Measurements from ENCODE around the gene APLF. TPM values are rescaled to one million over a fixed set of nuclear protein-coding genes. Genes with fewer than 3 reads are reported as not detected.
"Not testable (repeated sequence)": the region's sequence is repeated elsewhere in the genome, so short reads cannot be mapped to it uniquely, and the experiment has no call there.

The APLF gene
- total RNA-seq, 2 donors from 2014 or later, result 8.7 to 9.7 TPM

- no peak overlapping the region for H3K9ac ChIP-seq (ENCODE audit: extremely low read depth, low read length, poor library complexity, severe bottlenecking)
- WGBS, 2 experiments (ENCODE audit: insufficient coverage in 1 of 2, insufficient read length in 1 of 2), result 84 to 100% methylated on average over 1 to 3 of the region's 3 CpGs
- H3K9me3 ChIP-seq (ENCODE audit: control insufficient read depth, low read length), result peaks cover 8% of the 10 kb centered on the region
- Mint-ChIP-seq H3K36me3 (ENCODE audit: low read depth) (peaks cover 6% of the 10 kb centered on the region), H3K9me3 (peaks cover 2% of the 10 kb centered on the region), H3K4me1 (peaks cover 32% of the 10 kb centered on the region), H3K27me3 (ENCODE audit: insufficient read depth) (peaks cover 3% of the 10 kb centered on the region), H3K27ac (no peak overlapping the region), H3K4me3 (no peak overlapping the region)
- DNase-seq, result peak; percentile 74
- peaks cover 9% of the 10 kb centered on the region for H3K4me1 ChIP-seq (ENCODE audit: control insufficient read depth, insufficient read depth, low read length)
- no peak overlapping the region for H3K4me3 ChIP-seq (ENCODE audit: low read length)
- no peak overlapping the region for H3K27ac ChIP-seq (ENCODE audit: low read depth, low read length)
- no peak for TF ChIP-seq CTCF (conservative IDR thresholded peaks at IDR 0.05)
- H3K36me3 ChIP-seq (ENCODE audit: control insufficient read depth, insufficient read depth, low read length), result no peaks in the 10 kb centered on the region
- H3K27me3 ChIP-seq (ENCODE audit: control insufficient read depth, insufficient read depth, low read length, poor library complexity, severe bottlenecking), result no peaks in the 10 kb centered on the region
These were observed 15.6 kb downstream of the APLF start for GRCh38 chr2:68483011-68483410.

- Mint-ChIP-seq H3K4me1 (peaks cover 7% of the 10 kb centered on the region), H3K27me3 (ENCODE audit: insufficient read depth) (peaks cover 3% of the 10 kb centered on the region), H3K4me3 (no peak overlapping the region), H3K9me3 (no peaks in the 10 kb centered on the region), H3K36me3 (ENCODE audit: low read depth) (no peaks in the 10 kb centered on the region), H3K27ac (no peak overlapping the region)
- no peaks in the 10 kb centered on the region for H3K27me3 ChIP-seq (ENCODE audit: control insufficient read depth, insufficient read depth, low read length, poor library complexity, severe bottlenecking)
- H3K4me3 ChIP-seq (ENCODE audit: low read length), result no peak overlapping the region
- WGBS, 2 experiments (ENCODE audit: insufficient coverage in 1 of 2, insufficient read length in 1 of 2), result 81% methylated on average over 3 of the region's 3 CpGs; no CpG with 5 or more reads in 1 of the 2 experiments
- peak; percentile 72 for TF ChIP-seq CTCF (conservative IDR thresholded peaks at IDR 0.05)
- no peak overlapping the region for H3K9ac ChIP-seq (ENCODE audit: extremely low read depth, low read length, poor library complexity, severe bottlenecking)
- no peak for DNase-seq
- H3K4me1 ChIP-seq (ENCODE audit: control insufficient read depth, insufficient read depth, low read length), result peaks cover 4% of the 10 kb centered on the region
- no peaks in the 10 kb centered on the region for H3K36me3 ChIP-seq (ENCODE audit: control insufficient read depth, insufficient read depth, low read length)
- H3K27ac ChIP-seq (ENCODE audit: low read depth, low read length), result no peak overlapping the region
- H3K9me3 ChIP-seq (ENCODE audit: control insufficient read depth, low read length), result no peaks in the 10 kb centered on the region
These were observed 20.5 kb downstream of the APLF start for GRCh38 chr2:68487773-68488355.

- not testable (repeated sequence) for H3K4me3 ChIP-seq (ENCODE audit: low read length); H3K4me3 Mint-ChIP-seq; H3K36me3 ChIP-seq (ENCODE audit: control insufficient read depth, insufficient read depth, low read length); H3K27me3 Mint-ChIP-seq (ENCODE audit: insufficient read depth); H3K4me1 ChIP-seq (ENCODE audit: control insufficient read depth, insufficient read depth, low read length); H3K27ac Mint-ChIP-seq; H3K27ac ChIP-seq (ENCODE audit: low read depth, low read length); H3K36me3 Mint-ChIP-seq (ENCODE audit: low read depth); H3K9me3 Mint-ChIP-seq; H3K9me3 ChIP-seq (ENCODE audit: control insufficient read depth, low read length); H3K27me3 ChIP-seq (ENCODE audit: control insufficient read depth, insufficient read depth, low read length, poor library complexity, severe bottlenecking); H3K9ac ChIP-seq (ENCODE audit: extremely low read depth, low read length, poor library complexity, severe bottlenecking); DNase-seq; H3K4me1 Mint-ChIP-seq
- WGBS, 2 experiments (ENCODE audit: insufficient coverage in 1 of 2, insufficient read length in 1 of 2), result no CpG with 5 or more reads among the region's 1 CpG
These were observed 21.2 kb downstream of the APLF start for GRCh38 chr2:68488605-68489004.

GRCh38 chr2:68489282-68489681 is 21.9 kb downstream of the APLF start:
- no peak overlapping the region for H3K9ac ChIP-seq (ENCODE audit: extremely low read depth, low read length, poor library complexity, severe bottlenecking)
- 100% methylated on average over 1 of the region's 1 CpG; no CpG with 5 or more reads in 1 of the 2 experiments for WGBS, 2 experiments (ENCODE audit: insufficient coverage in 1 of 2, insufficient read length in 1 of 2)
- TF ChIP-seq CTCF (conservative IDR thresholded peaks at IDR 0.05), result no peak
- H3K36me3 ChIP-seq (ENCODE audit: control insufficient read depth, insufficient read depth, low read length), result no peaks in the 10 kb centered on the region
- Mint-ChIP-seq H3K9me3 (peaks cover 7% of the 10 kb centered on the region), H3K36me3 (ENCODE audit: low read depth) (peaks cover 6% of the 10 kb centered on the region), H3K27ac (no peak overlapping the region), H3K4me1 (peaks cover 2% of the 10 kb centered on the region), H3K4me3 (no peak overlapping the region), H3K27me3 (ENCODE audit: insufficient read depth) (peaks cover 3% of the 10 kb centered on the region)
- H3K27me3 ChIP-seq (ENCODE audit: control insufficient read depth, insufficient read depth, low read length, poor library complexity, severe bottlenecking), result no peaks in the 10 kb centered on the region
- H3K4me1 ChIP-seq (ENCODE audit: control insufficient read depth, insufficient read depth, low read length), result no peaks in the 10 kb centered on the region
- H3K9me3 ChIP-seq (ENCODE audit: control insufficient read depth, low read length), result no peaks in the 10 kb centered on the region
- H3K4me3 ChIP-seq (ENCODE audit: low read length), result no peak overlapping the region
- DNase-seq, result no peak
- no peak overlapping the region for H3K27ac ChIP-seq (ENCODE audit: low read depth, low read length)

Data from endodermal cell (in vitro differentiated cells).